ENCODE measurements around the gene NDUFA8. TPM values are rescaled to one million over a fixed set of nuclear protein-coding genes. Genes with fewer than 3 reads are reported as not detected.

NDUFA8 gene
- polyA plus RNA-seq, 6 donors from 2014 or later: 40.4 to 80.5 (median 68.1) TPM

- peaks cover 5 to 18% (median 11%) of the 10 kb centered on the region in 3 donors for H3K27me3 Mint-ChIP-seq
- no peak overlapping the region for H3K4me3 Mint-ChIP-seq
- no peaks in the 10 kb centered on the region for H3K4me1 Mint-ChIP-seq
- ATAC-seq (ENCODE audit: low read depth in 2 of 2): no peak
- no peaks in the 10 kb centered on the region for H3K36me3 Mint-ChIP-seq
- DNase-seq: no peak
- no peaks in the 10 kb centered on the region for H3K9me3 Mint-ChIP-seq
- peak overlapping the region in 1 of 6 donors; percentile 25 for H3K27ac Mint-ChIP-seq
These were observed 33.4 kb upstream of the NDUFA8 start for GRCh38 chr9:122192914-122193525.

GRCh38 chr9:122192261-122192875 lies 32.8 kb upstream of the NDUFA8 start:
- H3K9me3 Mint-ChIP-seq: no peaks in the 10 kb centered on the region
- DNase-seq (no peak), ATAC-seq (ENCODE audit: low read depth in 2 of 2) (no peak)
- H3K4me3 Mint-ChIP-seq: no peak overlapping the region
- H3K27ac Mint-ChIP-seq: no peak overlapping the region
- H3K36me3 Mint-ChIP-seq: no peaks in the 10 kb centered on the region
- peaks cover 5 to 16% (median 9%) of the 10 kb centered on the region in 3 donors for H3K27me3 Mint-ChIP-seq
- no peaks in the 10 kb centered on the region for H3K4me1 Mint-ChIP-seq

- H3K4me1 Mint-ChIP-seq: no peaks in the 10 kb centered on the region
- H3K27me3 Mint-ChIP-seq: peaks cover 0 to 8% (median 5%) of the 10 kb centered on the region in 3 donors
- H3K9me3 Mint-ChIP-seq: no peaks in the 10 kb centered on the region
- DNase-seq (no peak), ATAC-seq (ENCODE audit: low read depth in 2 of 2) (no peak)
- no peak overlapping the region for H3K27ac Mint-ChIP-seq
- H3K4me3 Mint-ChIP-seq: no peak overlapping the region
- no peaks in the 10 kb centered on the region for H3K36me3 Mint-ChIP-seq
These were observed 32.0 kb upstream of the NDUFA8 start for GRCh38 chr9:122191584-122191983.

GRCh38 chr9:122190597-122191381 lies 31.2 kb upstream of the NDUFA8 start:
- Mint-ChIP-seq H3K27me3 (peaks cover 0 to 8% (median 5%) of the 10 kb centered on the region in 3 donors), H3K9me3 (no peaks in the 10 kb centered on the region), H3K36me3 (no peaks in the 10 kb centered on the region), H3K27ac (no peak overlapping the region), H3K4me1 (no peaks in the 10 kb centered on the region), H3K4me3 (no peak overlapping the region)
- DNase-seq (no peak), ATAC-seq (ENCODE audit: low read depth in 2 of 2) (no peak)

GRCh38 chr9:122188369-122188768 lies 28.8 kb upstream of the NDUFA8 start:
- Mint-ChIP-seq H3K36me3 (no peaks in the 10 kb centered on the region), H3K9me3 (no peaks in the 10 kb centered on the region), H3K4me3 (peak overlapping the region in 1 of 8 donors; percentile 57), H3K27ac (no peak overlapping the region), H3K27me3 (peaks cover 0 to 4% (median 3%) of the 10 kb centered on the region in 3 donors), H3K4me1 (no peaks in the 10 kb centered on the region)
- ATAC-seq (ENCODE audit: low read depth in 2 of 2) (no peak), DNase-seq (no peak)

DNA sequence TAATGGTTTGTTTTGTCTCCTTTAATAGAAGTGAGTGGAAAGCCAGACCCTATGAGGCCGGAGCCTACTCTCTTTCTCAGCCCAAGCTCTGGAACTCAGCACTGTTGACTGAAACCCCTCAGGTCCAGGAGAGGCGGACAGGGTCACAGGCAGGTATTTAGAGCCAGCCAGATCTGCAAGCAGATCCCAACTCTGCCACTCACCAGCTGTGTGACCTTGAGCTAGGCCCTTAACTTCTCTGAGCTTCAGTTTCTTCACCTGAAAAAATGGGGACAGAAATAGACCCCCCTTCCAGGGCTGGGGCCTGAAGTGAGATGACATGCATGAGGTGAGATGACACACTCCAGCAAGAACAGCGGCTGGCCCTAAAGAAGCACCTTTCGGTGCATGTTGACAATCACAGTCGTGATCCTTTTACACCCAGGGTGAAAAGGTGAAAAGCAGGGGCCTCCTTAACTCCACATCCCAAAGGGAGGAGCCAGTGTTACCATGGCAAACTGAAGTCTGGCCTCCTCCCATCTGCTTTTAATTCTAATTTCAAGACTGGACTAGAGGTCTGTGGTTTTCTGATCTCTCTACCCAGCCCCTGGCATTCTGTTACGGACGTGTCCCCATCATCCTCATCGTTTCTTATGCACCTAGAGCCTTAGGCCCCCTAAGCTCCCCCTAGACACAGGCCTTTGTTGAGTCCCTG lies 27.3 kb upstream of the NDUFA8 start:
- DNase-seq: no peak
- H3K27ac Mint-ChIP-seq: no peak overlapping the region
- no peaks in the 10 kb centered on the region for H3K9me3 Mint-ChIP-seq
- no peaks in the 10 kb centered on the region for H3K4me1 Mint-ChIP-seq
- H3K4me3 Mint-ChIP-seq: no peak overlapping the region
- no peak for ATAC-seq (ENCODE audit: low read depth in 2 of 2)
- H3K36me3 Mint-ChIP-seq: no peaks in the 10 kb centered on the region
- peaks cover 0 to 12% (median 10%) of the 10 kb centered on the region in 3 donors for H3K27me3 Mint-ChIP-seq

DNA sequence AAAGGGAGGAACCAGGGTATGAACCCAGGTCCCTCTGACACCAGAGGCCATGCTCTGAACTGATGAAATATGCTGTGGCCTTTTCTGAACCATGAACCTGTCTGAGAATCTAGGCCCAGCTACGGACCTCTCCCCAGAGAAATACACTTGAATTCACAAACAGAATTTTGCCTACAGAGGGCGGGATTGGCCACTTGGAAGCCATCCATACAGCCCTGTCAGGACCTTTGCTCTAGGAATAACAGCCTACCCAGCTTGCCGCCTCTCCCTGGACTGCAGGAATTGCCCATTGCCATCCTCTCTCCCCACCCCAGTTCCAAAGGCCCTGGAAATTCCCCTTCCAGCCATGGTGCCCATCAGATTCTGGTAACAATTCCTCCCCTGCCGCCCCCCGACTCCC lies 26.7 kb upstream of the NDUFA8 start:
- no peak overlapping the region for H3K27ac Mint-ChIP-seq
- no peaks in the 10 kb centered on the region for H3K4me1 Mint-ChIP-seq
- ATAC-seq (ENCODE audit: low read depth in 2 of 2) (no peak), DNase-seq (no peak)
- H3K4me3 Mint-ChIP-seq: no peak overlapping the region
- no peaks in the 10 kb centered on the region for H3K36me3 Mint-ChIP-seq
- no peaks in the 10 kb centered on the region for H3K9me3 Mint-ChIP-seq
- H3K27me3 Mint-ChIP-seq: peaks cover under 1 to 16% (median 15%) of the 10 kb centered on the region in 3 donors

- DNase-seq: no peak
These were observed 25.0 kb upstream of the NDUFA8 start for GRCh38 chr9:122184551-122184950.

DNA sequence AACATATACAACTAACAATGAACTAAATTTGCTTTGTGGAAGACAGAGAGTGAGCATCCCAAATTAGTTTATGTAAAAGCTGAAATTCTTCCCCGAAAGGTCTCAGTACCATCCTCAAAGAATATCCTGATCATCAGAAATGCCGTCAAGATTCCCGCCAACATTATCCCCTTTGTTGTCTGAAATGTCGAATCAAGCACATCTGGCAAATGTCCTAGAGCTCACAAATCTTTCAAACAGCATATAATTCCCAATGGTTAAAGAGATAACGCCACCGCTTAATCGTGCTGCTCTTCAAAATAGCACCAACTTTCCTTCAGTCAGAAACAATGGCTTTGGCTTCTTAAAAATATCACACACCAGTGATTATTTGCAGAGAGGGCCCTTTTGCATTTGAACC lies 23.9 kb upstream of the NDUFA8 start:
- Mint-ChIP-seq H3K4me3 (no peak overlapping the region), H3K27ac (peak overlapping the region in 1 of 6 donors; percentile 16), H3K36me3 (no peaks in the 10 kb centered on the region), H3K4me1 (no peaks in the 10 kb centered on the region), H3K9me3 (no peaks in the 10 kb centered on the region), H3K27me3 (peaks cover 3 to 31% (median 28%) of the 10 kb centered on the region in 3 donors)
- no peak for ATAC-seq (ENCODE audit: low read depth in 2 of 2)
- no peak for DNase-seq

More at GRCh38 chr9:122184551-122184950, 25.0 kb upstream of the NDUFA8 start:
- Mint-ChIP-seq H3K27me3 (peaks cover 3 to 24% (median 23%) of the 10 kb centered on the region in 3 donors), H3K27ac (no peak overlapping the region), H3K36me3 (no peaks in the 10 kb centered on the region), H3K4me3 (no peak overlapping the region), H3K9me3 (no peaks in the 10 kb centered on the region), H3K4me1 (no peaks in the 10 kb centered on the region)
- ATAC-seq (ENCODE audit: low read depth in 2 of 2): no peak

- Mint-ChIP-seq H3K9me3 (no peaks in the 10 kb centered on the region), H3K4me3 (no peak overlapping the region), H3K27me3 (peaks cover 3 to 40% (median 36%) of the 10 kb centered on the region in 3 donors), H3K4me1 (no peaks in the 10 kb centered on the region), H3K27ac (peak overlapping the region in 1 of 6 donors; percentile 17), H3K36me3 (no peaks in the 10 kb centered on the region)
- DNase-seq (no peak), ATAC-seq (ENCODE audit: low read depth in 2 of 2) (no peak)
These were observed 21.1 kb upstream of the NDUFA8 start for GRCh38 chr9:122180633-122181032.

DNA sequence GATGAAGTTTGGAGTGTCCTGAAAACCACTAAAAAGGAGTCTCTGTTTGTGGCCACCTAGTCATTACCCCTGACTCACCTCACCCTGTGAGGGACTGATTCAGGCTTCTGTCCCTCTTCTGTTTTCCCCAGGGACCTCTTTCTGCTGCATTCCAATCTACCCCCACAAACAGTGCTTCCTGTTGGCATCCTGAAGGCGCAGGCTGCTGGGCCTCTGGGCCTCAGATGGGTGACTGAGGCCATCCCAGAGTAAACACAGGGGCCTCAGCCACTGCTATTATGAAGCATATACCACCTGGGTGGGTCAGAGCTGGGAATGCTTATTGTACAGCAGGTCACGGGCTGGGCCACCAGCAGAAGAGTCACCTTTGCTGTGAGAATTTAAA lies 20.1 kb upstream of the NDUFA8 start:
- ATAC-seq (ENCODE audit: low read depth in 2 of 2): no peak
- Mint-ChIP-seq H3K4me1 (no peaks in the 10 kb centered on the region), H3K27ac (no peak overlapping the region), H3K9me3 (no peaks in the 10 kb centered on the region), H3K36me3 (no peaks in the 10 kb centered on the region), H3K4me3 (no peak overlapping the region), H3K27me3 (peaks cover 12 to 49% (median 41%) of the 10 kb centered on the region in 3 donors)
- no peak for DNase-seq

- no peak for ATAC-seq (ENCODE audit: low read depth in 2 of 2)
- Mint-ChIP-seq H3K27ac (no peak overlapping the region), H3K36me3 (no peaks in the 10 kb centered on the region), H3K27me3 (peaks cover 13 to 54% (median 46%) of the 10 kb centered on the region in 3 donors), H3K4me3 (no peak overlapping the region), H3K9me3 (no peaks in the 10 kb centered on the region), H3K4me1 (no peaks in the 10 kb centered on the region)
- no peak for DNase-seq
These were observed 19.6 kb upstream of the NDUFA8 start for GRCh38 chr9:122179054-122179689.

DNA sequence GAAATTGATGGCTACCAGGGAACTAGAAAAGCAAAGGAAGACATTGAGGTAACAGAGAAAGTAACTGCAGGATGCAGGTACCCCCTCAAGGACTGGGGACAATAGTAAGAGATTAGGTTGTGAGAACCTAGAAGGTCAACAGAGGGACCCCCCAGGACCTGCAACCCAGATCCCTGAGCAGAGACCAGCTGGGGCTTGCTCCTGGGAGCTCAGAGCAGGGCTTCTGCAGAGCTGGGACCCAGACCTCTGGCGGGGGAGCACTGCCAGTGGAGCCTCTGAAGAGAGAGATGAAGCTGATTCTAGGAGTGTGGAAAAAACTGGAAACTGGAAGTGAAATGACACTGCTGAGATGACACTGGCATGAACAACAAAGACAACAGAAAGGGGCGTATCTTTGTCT lies 17.3 kb upstream of the NDUFA8 start:
- Mint-ChIP-seq H3K9me3 (no peaks in the 10 kb centered on the region), H3K4me1 (no peaks in the 10 kb centered on the region), H3K27me3 (peaks cover 28 to 66% (median 56%) of the 10 kb centered on the region in 3 donors), H3K36me3 (no peaks in the 10 kb centered on the region), H3K27ac (no peak overlapping the region), H3K4me3 (no peak overlapping the region)
- ATAC-seq (ENCODE audit: low read depth in 2 of 2): no peak
- DNase-seq: no peak
